ENCODE results near the gene ETS2. TPM values are rescaled to one million over a fixed set of nuclear protein-coding genes. Genes with fewer than 3 reads are reported as not detected.

The ETS2 gene
- total and polyA plus RNA-seq, 7 donors: 37.0 to 494 (median 94.5) TPM

GRCh38 chr21:38804789-38805327 is 871 bp upstream of the ETS2 start:
- peak; percentile 81 to 88 for DNase-seq
- Histone ChIP-seq H3K9me3 (no peaks in the 10 kb centered on the region), H3K36me3 (ENCODE audit: insufficient read depth in 1 of 2, low read depth in 1 of 2) (peaks cover 2 to 30% of the 10 kb centered on the region in 2 donors), H3K4me3 (peak overlapping the region; percentile 76), H3K27ac (peak overlapping the region; percentile 96), H3K27me3 (ENCODE audit: insufficient read depth in 3 of 3, low read length in 2 of 3) (no peaks in the 10 kb centered on the region), H3K4me1 (peaks cover 4% of the 10 kb centered on the region)
- TF ChIP-seq CTCF (IDR thresholded peaks at IDR 0.05): peak; percentile 64
- intact Hi-C loops (cut with DNase I): loop anchor here (1.0 to 10.0 kb wide), 8 partner anchors 48 to 317 kb away; no protein-coding TSS in a partner anchor
- peak; percentile 71 to 85 (median 76) for ATAC-seq
- 9 to 16% (median 12%) methylated on average over 26 of the region's 26 CpGs for WGBS, 3 donors

GRCh38 chr21:38806153-38806941 is 618 bp downstream of the ETS2 start:
- WGBS, 3 donors: 2 to 3% (median 2%) methylated on average over 67 to 72 of the region's 72 CpGs
- intact Hi-C loops (cut with DNase I): loop anchor here (1.0 to 10.0 kb wide), 7 partner anchors 100 to 316 kb away; no protein-coding TSS in a partner anchor
- peak; percentile 1 to 11 (median 8) for ATAC-seq
- Histone ChIP-seq H3K9me3 (no peaks in the 10 kb centered on the region), H3K27me3 (ENCODE audit: insufficient read depth in 3 of 3, low read length in 2 of 3) (no peaks in the 10 kb centered on the region), H3K4me1 (peaks cover 18% of the 10 kb centered on the region), H3K27ac (peak overlapping the region; percentile 96), H3K36me3 (ENCODE audit: insufficient read depth in 1 of 2, low read depth in 1 of 2) (peaks cover 5 to 45% of the 10 kb centered on the region in 2 donors), H3K4me3 (peak overlapping the region; percentile 76)
- DNase-seq: peak; percentile 50 to 75
- TF ChIP-seq CTCF (IDR thresholded peaks at IDR 0.05): peak; percentile 12

- DNase-seq (no peak), ATAC-seq (no peak)
- intact Hi-C loops (cut with DNase I): loop anchor here (1.0 to 10.0 kb wide), 7 partner anchors 99 to 316 kb away; no protein-coding TSS in a partner anchor
- 33 to 47% (median 33%) methylated on average over 9 of the region's 9 CpGs for WGBS, 3 donors
- Histone ChIP-seq H3K36me3 (ENCODE audit: insufficient read depth in 1 of 2, low read depth in 1 of 2) (peaks cover 5 to 51% of the 10 kb centered on the region in 2 donors), H3K27me3 (ENCODE audit: insufficient read depth in 3 of 3, low read length in 2 of 3) (no peaks in the 10 kb centered on the region), H3K9me3 (no peaks in the 10 kb centered on the region), H3K4me3 (peak overlapping the region; percentile 76), H3K4me1 (peaks cover 24% of the 10 kb centered on the region), H3K27ac (peak overlapping the region; percentile 96)
- TF ChIP-seq CTCF (IDR thresholded peaks at IDR 0.05): no peak
These were observed 1.2 kb downstream of the ETS2 start for GRCh38 chr21:38806942-38807284.

GRCh38 chr21:38807441-38807871 is 1.7 kb downstream of the ETS2 start:
- no peak for TF ChIP-seq CTCF (IDR thresholded peaks at IDR 0.05)
- peaks cover 30% of the 10 kb centered on the region for H3K4me1 ChIP-seq

More at GRCh38 chr21:38807441-38807871, 1.7 kb downstream of the ETS2 start:
- peak overlapping the region; percentile 76 for H3K4me3 ChIP-seq
- no peaks in the 10 kb centered on the region for H3K27me3 ChIP-seq (ENCODE audit: insufficient read depth in 3 of 3, low read length in 2 of 3)
- H3K27ac ChIP-seq: peak overlapping the region; percentile 96
- DNase-seq (no peak), ATAC-seq (no peak)
- H3K36me3 ChIP-seq (ENCODE audit: insufficient read depth in 1 of 2, low read depth in 1 of 2): peaks cover 5 to 56% of the 10 kb centered on the region in 2 donors
- WGBS, 3 donors: 20 to 34% (median 25%) methylated on average over 2 of the region's 2 CpGs
- no peaks in the 10 kb centered on the region for H3K9me3 ChIP-seq
- intact Hi-C loops (cut with DNase I): loop anchor here (2.0 to 10.0 kb wide), 6 partner anchors 105 to 315 kb away; no protein-coding TSS in a partner anchor
